Measurements from ENCODE around the gene LGALS9. TPM values are rescaled to one million over a fixed set of nuclear protein-coding genes. Genes with fewer than 3 reads are reported as not detected.

LGALS9 gene
- total and polyA plus RNA-seq, 5 donors from 2014 or later, result 38.3 to 122 (median 41.0) TPM

GRCh38 chr17:27598337-27599050, 32.5 kb upstream of the LGALS9 start:
- ATAC-seq (ENCODE audit: low read depth in 2 of 2) (no peak), DNase-seq (no peak)
- peaks cover 0 to 6% (median 5%) of the 10 kb centered on the region in 4 donors for H3K4me1 Mint-ChIP-seq
- no peaks in the 10 kb centered on the region for H3K9me3 Mint-ChIP-seq
- no peaks in the 10 kb centered on the region for H3K9me3 ChIP-seq (ENCODE audit: control insufficient read depth in 2 of 2, low read length in 2 of 2)
- H3K27me3 ChIP-seq (ENCODE audit: control insufficient read depth, insufficient read depth, low read length), result no peaks in the 10 kb centered on the region
- no peaks in the 10 kb centered on the region for H3K4me1 ChIP-seq (ENCODE audit: control insufficient read depth, insufficient read depth, low read length, poor library complexity, severe bottlenecking)
- H3K36me3 Mint-ChIP-seq, result peaks cover 19% of the 10 kb centered on the region
- no peak overlapping the region for H3K4me3 Mint-ChIP-seq
- no peak overlapping the region for H3K4me3 ChIP-seq (ENCODE audit: low read depth, low read length)
- peaks cover 12% of the 10 kb centered on the region for H3K36me3 ChIP-seq (ENCODE audit: control insufficient read depth, insufficient read depth, low read length)
- no peaks in the 10 kb centered on the region for H3K27me3 Mint-ChIP-seq
- no peak overlapping the region for H3K27ac ChIP-seq (ENCODE audit: insufficient read depth, low read length, poor library complexity, severe bottlenecking)
- no peak overlapping the region for H3K27ac Mint-ChIP-seq

- no peaks in the 10 kb centered on the region for H3K27me3 Mint-ChIP-seq
- Histone ChIP-seq H3K4me1 (ENCODE audit: control insufficient read depth, insufficient read depth, low read length, poor library complexity, severe bottlenecking) (no peaks in the 10 kb centered on the region), H3K9me3 (ENCODE audit: control insufficient read depth in 2 of 2, low read length in 2 of 2) (no peaks in the 10 kb centered on the region), H3K27ac (ENCODE audit: insufficient read depth, low read length, poor library complexity, severe bottlenecking) (no peak overlapping the region), H3K27me3 (ENCODE audit: control insufficient read depth, insufficient read depth, low read length) (no peaks in the 10 kb centered on the region), H3K36me3 (ENCODE audit: control insufficient read depth, insufficient read depth, low read length) (peaks cover 16% of the 10 kb centered on the region), H3K4me3 (ENCODE audit: low read depth, low read length) (no peak overlapping the region)
- no peaks in the 10 kb centered on the region for H3K9me3 Mint-ChIP-seq
- H3K4me1 Mint-ChIP-seq, result peaks cover 0 to 6% (median 5%) of the 10 kb centered on the region in 4 donors
- H3K27ac Mint-ChIP-seq, result no peak overlapping the region
- ATAC-seq (ENCODE audit: low read depth in 2 of 2), result no peak
- H3K4me3 Mint-ChIP-seq, result no peak overlapping the region
- peaks cover 19% of the 10 kb centered on the region for H3K36me3 Mint-ChIP-seq
- DNase-seq, result no peak
These were observed 30.5 kb upstream of the LGALS9 start for GRCh38 chr17:27600471-27600870.

- H3K36me3 ChIP-seq (ENCODE audit: control insufficient read depth, insufficient read depth, low read length), result peaks cover 20% of the 10 kb centered on the region
- H3K4me1 ChIP-seq (ENCODE audit: control insufficient read depth, insufficient read depth, low read length, poor library complexity, severe bottlenecking), result no peaks in the 10 kb centered on the region
- H3K27me3 Mint-ChIP-seq, result no peaks in the 10 kb centered on the region
- H3K9me3 Mint-ChIP-seq, result no peaks in the 10 kb centered on the region
- no peak overlapping the region for H3K27ac ChIP-seq (ENCODE audit: insufficient read depth, low read length, poor library complexity, severe bottlenecking)
- no peak overlapping the region for H3K4me3 Mint-ChIP-seq
- no peaks in the 10 kb centered on the region for H3K27me3 ChIP-seq (ENCODE audit: control insufficient read depth, insufficient read depth, low read length)
- ATAC-seq (ENCODE audit: low read depth in 2 of 2), result peak in 1 of 2 donors; percentile 54
- H3K27ac Mint-ChIP-seq, result no peak overlapping the region
- peak; percentile 69 to 81 (median 76) for DNase-seq
- H3K4me3 ChIP-seq (ENCODE audit: low read depth, low read length), result no peak overlapping the region
- H3K9me3 ChIP-seq (ENCODE audit: control insufficient read depth in 2 of 2, low read length in 2 of 2), result no peaks in the 10 kb centered on the region
- peaks cover 18% of the 10 kb centered on the region for H3K36me3 Mint-ChIP-seq
- H3K4me1 Mint-ChIP-seq, result peaks cover 0 to 6% (median 5%) of the 10 kb centered on the region in 4 donors
These were observed 29.7 kb upstream of the LGALS9 start for GRCh38 chr17:27601069-27601974.

- Histone ChIP-seq H3K9me3 (ENCODE audit: control insufficient read depth in 2 of 2, low read length in 2 of 2) (no peaks in the 10 kb centered on the region), H3K27ac (ENCODE audit: insufficient read depth, low read length, poor library complexity, severe bottlenecking) (no peak overlapping the region), H3K4me3 (ENCODE audit: low read depth, low read length) (no peak overlapping the region), H3K27me3 (ENCODE audit: control insufficient read depth, insufficient read depth, low read length) (no peaks in the 10 kb centered on the region), H3K4me1 (ENCODE audit: control insufficient read depth, insufficient read depth, low read length, poor library complexity, severe bottlenecking) (no peaks in the 10 kb centered on the region), H3K36me3 (ENCODE audit: control insufficient read depth, insufficient read depth, low read length) (peaks cover 19% of the 10 kb centered on the region)
- Mint-ChIP-seq H3K27ac (no peak overlapping the region), H3K9me3 (no peaks in the 10 kb centered on the region), H3K27me3 (no peaks in the 10 kb centered on the region), H3K36me3 (peaks cover 16% of the 10 kb centered on the region), H3K4me1 (peaks cover 0 to 6% (median 5%) of the 10 kb centered on the region in 4 donors), H3K4me3 (no peak overlapping the region)
- ATAC-seq (ENCODE audit: low read depth in 2 of 2), result no peak
- no peak for DNase-seq
These were observed 29.0 kb upstream of the LGALS9 start for GRCh38 chr17:27601975-27602302.

- H3K4me3 Mint-ChIP-seq, result no peak overlapping the region
- Histone ChIP-seq H3K27me3 (ENCODE audit: control insufficient read depth, insufficient read depth, low read length) (no peaks in the 10 kb centered on the region), H3K4me3 (ENCODE audit: low read depth, low read length) (no peak overlapping the region), H3K27ac (ENCODE audit: insufficient read depth, low read length, poor library complexity, severe bottlenecking) (no peak overlapping the region), H3K4me1 (ENCODE audit: control insufficient read depth, insufficient read depth, low read length, poor library complexity, severe bottlenecking) (no peaks in the 10 kb centered on the region), H3K36me3 (ENCODE audit: control insufficient read depth, insufficient read depth, low read length) (peaks cover 18% of the 10 kb centered on the region), H3K9me3 (ENCODE audit: control insufficient read depth in 2 of 2, low read length in 2 of 2) (no peaks in the 10 kb centered on the region)
- DNase-seq (peak; percentile 53 to 68 (median 60)), ATAC-seq (ENCODE audit: low read depth in 2 of 2) (peak in 1 of 2 donors; percentile 40)
- H3K36me3 Mint-ChIP-seq, result peaks cover 20% of the 10 kb centered on the region
- no peaks in the 10 kb centered on the region for H3K9me3 Mint-ChIP-seq
- no peaks in the 10 kb centered on the region for H3K27me3 Mint-ChIP-seq
- H3K27ac Mint-ChIP-seq, result peak overlapping the region in 1 of 3 donors; percentile 5
- H3K4me1 Mint-ChIP-seq, result peaks cover 0 to 6% (median 5%) of the 10 kb centered on the region in 4 donors
These were observed 28.1 kb upstream of the LGALS9 start for GRCh38 chr17:27602721-27603420.

- H3K36me3 Mint-ChIP-seq, result peaks cover 22% of the 10 kb centered on the region
- H3K27ac ChIP-seq (ENCODE audit: insufficient read depth, low read length, poor library complexity, severe bottlenecking), result no peak overlapping the region
- no peaks in the 10 kb centered on the region for H3K27me3 ChIP-seq (ENCODE audit: control insufficient read depth, insufficient read depth, low read length)
- H3K4me3 ChIP-seq (ENCODE audit: low read depth, low read length), result no peak overlapping the region
- DNase-seq (no peak), ATAC-seq (ENCODE audit: low read depth in 2 of 2) (no peak)
- no peak overlapping the region for H3K4me3 Mint-ChIP-seq
- no peaks in the 10 kb centered on the region for H3K9me3 ChIP-seq (ENCODE audit: control insufficient read depth in 2 of 2, low read length in 2 of 2)
- H3K27ac Mint-ChIP-seq, result no peak overlapping the region
- H3K4me1 ChIP-seq (ENCODE audit: control insufficient read depth, insufficient read depth, low read length, poor library complexity, severe bottlenecking), result no peaks in the 10 kb centered on the region
- H3K4me1 Mint-ChIP-seq, result peaks cover 0 to 6% (median 5%) of the 10 kb centered on the region in 4 donors
- peaks cover 22% of the 10 kb centered on the region for H3K36me3 ChIP-seq (ENCODE audit: control insufficient read depth, insufficient read depth, low read length)
- no peaks in the 10 kb centered on the region for H3K27me3 Mint-ChIP-seq
- H3K9me3 Mint-ChIP-seq, result no peaks in the 10 kb centered on the region
These were observed 27.6 kb upstream of the LGALS9 start for GRCh38 chr17:27603421-27603770.

- H3K27ac Mint-ChIP-seq, result no peak overlapping the region
- no peak for ATAC-seq (ENCODE audit: low read depth in 2 of 2)
- H3K27me3 Mint-ChIP-seq, result no peaks in the 10 kb centered on the region
These were observed 26.9 kb upstream of the LGALS9 start for GRCh38 chr17:27603880-27604794.

More at GRCh38 chr17:27603880-27604794, 26.9 kb upstream of the LGALS9 start:
- Histone ChIP-seq H3K9me3 (ENCODE audit: control insufficient read depth in 2 of 2, low read length in 2 of 2) (no peaks in the 10 kb centered on the region), H3K4me1 (ENCODE audit: control insufficient read depth, insufficient read depth, low read length, poor library complexity, severe bottlenecking) (no peaks in the 10 kb centered on the region), H3K27ac (ENCODE audit: insufficient read depth, low read length, poor library complexity, severe bottlenecking) (no peak overlapping the region), H3K36me3 (ENCODE audit: control insufficient read depth, insufficient read depth, low read length) (peaks cover 29% of the 10 kb centered on the region), H3K4me3 (ENCODE audit: low read depth, low read length) (no peak overlapping the region), H3K27me3 (ENCODE audit: control insufficient read depth, insufficient read depth, low read length) (no peaks in the 10 kb centered on the region)
- H3K4me1 Mint-ChIP-seq, result peaks cover 0 to 9% (median 5%) of the 10 kb centered on the region in 4 donors
- H3K9me3 Mint-ChIP-seq, result no peaks in the 10 kb centered on the region
- no peak for DNase-seq
- peaks cover 23% of the 10 kb centered on the region for H3K36me3 Mint-ChIP-seq
- H3K4me3 Mint-ChIP-seq, result no peak overlapping the region

Data from CD4-positive, CD25-positive, alpha-beta regulatory T cell (primary cell).